ENCODE measurements around the gene ABCD4.

ABCD4 gene

GRCh38 chr14:74259513-74259912 lies 43.2 kb downstream of the ABCD4 start:
- DNase-seq (ENCODE audit: low read depth): no peak

GRCh38 chr14:74258764-74259035 lies 44.0 kb downstream of the ABCD4 start:
- DNase-seq (ENCODE audit: low read depth): no peak

DNA sequence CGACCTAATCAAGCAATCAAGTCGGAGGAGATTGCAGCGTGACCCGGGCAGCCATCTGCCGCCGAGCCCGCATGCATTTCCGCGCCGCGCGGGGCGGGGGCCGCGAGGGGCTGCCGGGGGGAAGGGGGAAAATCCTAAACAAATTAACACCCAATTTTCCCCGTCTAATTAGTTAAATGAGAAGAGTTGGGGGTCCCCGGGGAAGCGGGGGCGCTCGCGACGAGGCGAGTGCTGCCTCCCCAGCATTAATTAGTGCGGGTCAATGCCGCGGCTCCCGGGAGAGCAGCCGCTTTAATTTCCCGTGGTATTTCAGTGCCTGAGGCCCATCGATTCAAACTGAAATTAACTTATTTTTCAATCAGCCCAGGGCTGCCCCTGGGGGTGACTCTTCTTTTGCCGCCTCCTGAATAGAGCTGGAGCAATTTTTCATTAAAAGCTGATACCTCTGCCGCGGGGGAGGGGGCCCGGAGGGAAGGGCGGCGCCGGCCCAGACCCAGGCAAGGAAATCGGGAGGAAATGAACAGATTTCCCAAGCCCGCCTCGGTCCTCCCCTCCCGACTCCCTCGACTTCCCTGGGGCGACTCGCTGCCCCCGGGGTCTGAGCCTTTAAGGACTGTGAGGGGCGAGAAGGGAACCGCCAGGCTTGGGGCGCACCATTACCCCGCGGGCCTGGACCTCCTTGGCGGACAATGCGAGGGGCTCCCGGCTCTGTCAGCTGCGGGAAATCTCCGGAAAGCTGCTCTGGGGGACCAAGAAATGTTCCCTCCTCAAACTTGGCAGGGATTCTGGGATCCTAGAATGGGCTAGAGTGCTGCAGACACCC lies 44.6 kb downstream of the ABCD4 start:
- DNase-seq (ENCODE audit: low read depth): no peak

DNA sequence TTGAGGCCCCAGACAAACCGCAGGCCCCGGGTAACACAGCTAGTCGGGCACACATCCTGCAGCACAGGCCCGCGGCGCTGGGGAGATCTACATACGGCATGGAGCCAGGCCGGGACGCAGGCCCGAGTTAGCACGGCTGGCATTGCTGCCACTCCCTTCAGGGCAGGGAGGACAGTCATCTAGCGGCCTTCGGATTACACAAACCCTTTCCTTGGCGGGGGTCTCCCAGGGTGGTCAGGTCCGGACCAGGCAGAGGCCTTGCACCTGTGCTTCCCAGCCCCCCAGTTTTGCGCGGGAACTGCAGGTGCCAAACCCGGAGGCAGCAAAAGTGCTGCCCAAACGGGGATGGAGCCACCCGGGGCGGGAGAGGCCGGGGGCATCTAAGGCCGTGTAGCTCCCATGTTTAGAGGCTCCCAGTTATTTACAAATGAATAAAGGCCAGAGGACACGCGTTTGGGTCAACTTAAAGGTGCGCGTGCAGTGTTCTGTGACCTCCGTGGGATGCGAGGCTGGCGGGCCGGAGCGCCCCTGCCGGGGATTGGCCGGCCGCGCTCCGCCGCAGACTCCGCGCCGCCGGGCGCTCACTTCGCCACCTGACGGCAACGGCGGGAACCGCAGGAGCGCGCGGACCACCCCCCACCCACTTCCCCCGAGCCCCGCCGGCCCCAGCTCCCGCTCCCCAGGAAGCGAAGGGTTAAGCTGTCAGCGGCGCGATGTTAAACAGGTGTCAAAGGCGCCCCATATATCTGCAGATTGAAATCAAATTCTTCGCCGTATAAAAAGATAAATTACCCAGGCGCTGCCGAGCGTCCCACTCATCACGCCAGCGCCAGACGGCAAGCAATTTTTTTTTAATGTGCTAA lies 45.4 kb downstream of the ABCD4 start:
- no peak for DNase-seq (ENCODE audit: low read depth)

GRCh38 chr14:74255281-74255680 lies 47.5 kb downstream of the ABCD4 start:
- no peak for DNase-seq (ENCODE audit: low read depth)

GRCh38 chr14:74249433-74250375 lies 53.0 kb downstream of the ABCD4 start:
- no peak for DNase-seq (ENCODE audit: low read depth)

DNA sequence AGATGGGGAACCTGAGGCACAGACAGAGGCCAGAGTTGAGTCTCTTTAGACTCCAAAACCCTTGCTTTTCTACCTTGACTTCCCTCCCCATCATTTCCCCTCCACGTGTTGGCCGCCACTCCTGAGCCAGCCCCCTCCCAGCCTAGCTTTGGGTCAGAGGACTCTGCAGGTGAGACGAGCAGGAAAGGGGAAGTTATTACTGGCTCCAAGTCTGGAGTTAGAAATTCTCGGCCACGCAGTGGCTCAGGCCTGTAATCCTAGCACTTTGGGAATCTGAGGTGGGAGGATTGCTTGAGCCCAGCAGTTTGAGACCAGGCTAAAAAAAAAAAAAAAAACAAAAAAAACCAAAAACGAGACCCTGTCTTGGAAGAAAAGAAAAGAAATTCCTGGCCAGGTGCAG lies 54.7 kb downstream of the ABCD4 start:
- no peak for DNase-seq (ENCODE audit: low read depth)

DNA sequence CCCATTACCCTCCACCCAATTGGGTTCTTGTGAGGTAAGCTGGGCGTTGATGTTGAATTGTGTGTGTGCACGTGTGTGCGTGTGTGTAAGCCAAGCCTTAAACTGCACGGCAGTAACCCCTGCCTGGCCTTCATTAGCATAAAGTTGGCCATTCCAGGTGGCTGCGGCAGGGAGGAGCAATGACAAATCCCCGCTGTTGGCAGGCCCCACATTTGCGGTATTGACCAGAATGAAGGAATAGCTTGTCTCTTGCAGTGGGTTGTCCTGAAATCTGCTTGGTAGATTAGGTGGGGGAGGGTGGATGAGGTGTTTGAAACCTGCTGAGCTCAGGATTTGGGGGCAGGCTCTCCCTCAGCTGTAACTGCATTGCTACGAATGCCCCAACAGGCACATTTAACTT lies 56.2 kb downstream of the ABCD4 start:
- DNase-seq (ENCODE audit: low read depth): no peak

DNA sequence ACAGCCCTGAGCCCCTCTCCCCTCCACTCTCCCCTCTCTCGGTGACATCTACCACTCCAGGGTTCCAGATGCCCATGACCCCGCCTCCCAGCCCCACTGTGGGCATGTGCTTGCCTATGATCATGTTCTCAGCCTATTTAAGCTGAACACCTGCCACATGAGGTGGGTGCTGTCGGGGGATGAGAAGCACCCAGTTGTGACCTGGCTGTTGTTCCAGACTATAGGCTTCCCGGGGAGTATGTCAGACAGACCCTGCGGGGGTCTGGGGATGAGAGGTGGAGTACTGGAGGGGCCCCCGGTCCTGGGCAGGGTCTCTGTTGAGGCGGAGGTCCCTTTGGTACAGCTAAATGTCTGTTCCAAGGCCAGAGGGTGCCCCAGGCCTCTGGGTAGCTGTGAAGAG lies 57.4 kb downstream of the ABCD4 start:
- DNase-seq (ENCODE audit: low read depth): no peak

GRCh38 chr14:74244115-74244514 lies 58.6 kb downstream of the ABCD4 start:
- no peak for DNase-seq (ENCODE audit: low read depth)

GRCh38 chr14:74243051-74243450 lies 59.7 kb downstream of the ABCD4 start:
- no peak for DNase-seq (ENCODE audit: low read depth)

DNA sequence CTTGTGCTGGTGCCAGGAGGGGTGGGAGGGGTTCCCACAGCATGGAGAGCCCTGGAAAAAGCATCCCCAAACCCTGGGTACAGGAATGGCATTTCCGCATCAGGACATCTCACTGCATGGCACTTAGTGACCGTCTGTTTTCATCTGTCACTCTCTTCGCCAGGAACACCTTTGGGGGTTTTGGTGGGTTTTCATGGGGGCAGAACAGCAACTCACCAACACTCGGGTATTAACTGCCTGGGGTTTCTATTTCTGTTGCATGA lies 60.0 kb downstream of the ABCD4 start:
- no peak for DNase-seq (ENCODE audit: low read depth)

DNA sequence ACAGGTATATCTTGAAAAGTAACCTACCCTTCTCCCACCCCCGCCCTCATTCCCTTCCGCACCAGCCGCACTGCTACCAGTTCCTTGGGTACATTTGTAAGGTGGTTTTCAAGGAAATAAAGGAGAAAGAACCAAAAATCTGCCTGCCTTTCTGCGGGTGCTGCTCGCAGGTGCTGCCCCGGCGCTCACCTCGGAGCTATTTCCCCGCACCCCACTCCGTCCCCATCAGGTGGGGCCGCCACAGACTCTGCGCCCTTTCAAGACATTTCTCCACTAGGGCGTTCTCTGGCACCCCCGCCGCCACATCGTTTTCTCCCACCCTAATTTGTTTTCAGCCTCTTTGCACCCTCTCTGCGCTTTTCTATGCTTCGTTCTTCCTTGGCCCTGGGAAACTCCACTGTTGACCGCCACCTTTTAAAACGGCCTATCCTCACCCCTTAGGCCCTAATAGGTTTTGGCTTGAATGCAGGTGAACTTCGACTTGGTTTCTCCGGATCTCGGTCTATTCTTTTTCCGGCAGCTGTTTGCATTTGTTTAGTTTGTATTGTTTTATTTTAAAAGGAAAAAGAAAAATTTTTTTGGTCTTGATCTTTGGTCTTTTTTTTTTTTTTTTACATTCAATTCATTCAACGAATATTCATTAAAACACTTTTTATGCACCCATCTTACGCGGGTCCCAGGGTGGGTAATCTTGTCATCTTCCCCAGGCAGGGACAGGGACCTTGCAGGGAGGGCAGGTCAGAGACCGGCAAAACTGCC lies 60.5 kb downstream of the ABCD4 start:
- DNase-seq (ENCODE audit: low read depth): no peak

DNA sequence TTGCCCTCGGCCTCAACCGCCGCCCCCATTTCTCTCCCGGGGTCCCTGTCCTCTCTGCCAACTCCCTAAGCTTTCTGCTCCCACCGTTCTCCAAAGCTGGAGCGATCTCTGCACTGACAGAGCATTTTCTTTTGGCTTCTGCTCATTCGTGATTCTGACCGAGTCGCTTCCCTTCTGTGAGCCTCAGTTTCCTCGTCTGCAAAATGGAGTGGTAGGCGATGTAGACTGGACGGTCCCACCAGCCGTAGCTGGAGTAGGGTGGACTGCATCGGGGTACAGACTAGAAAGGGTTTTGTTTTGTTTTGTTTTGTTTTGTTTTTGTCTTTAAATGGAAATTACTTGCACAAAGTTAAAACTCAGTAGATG lies 61.1 kb downstream of the ABCD4 start:
- no peak for DNase-seq (ENCODE audit: low read depth)

DNA sequence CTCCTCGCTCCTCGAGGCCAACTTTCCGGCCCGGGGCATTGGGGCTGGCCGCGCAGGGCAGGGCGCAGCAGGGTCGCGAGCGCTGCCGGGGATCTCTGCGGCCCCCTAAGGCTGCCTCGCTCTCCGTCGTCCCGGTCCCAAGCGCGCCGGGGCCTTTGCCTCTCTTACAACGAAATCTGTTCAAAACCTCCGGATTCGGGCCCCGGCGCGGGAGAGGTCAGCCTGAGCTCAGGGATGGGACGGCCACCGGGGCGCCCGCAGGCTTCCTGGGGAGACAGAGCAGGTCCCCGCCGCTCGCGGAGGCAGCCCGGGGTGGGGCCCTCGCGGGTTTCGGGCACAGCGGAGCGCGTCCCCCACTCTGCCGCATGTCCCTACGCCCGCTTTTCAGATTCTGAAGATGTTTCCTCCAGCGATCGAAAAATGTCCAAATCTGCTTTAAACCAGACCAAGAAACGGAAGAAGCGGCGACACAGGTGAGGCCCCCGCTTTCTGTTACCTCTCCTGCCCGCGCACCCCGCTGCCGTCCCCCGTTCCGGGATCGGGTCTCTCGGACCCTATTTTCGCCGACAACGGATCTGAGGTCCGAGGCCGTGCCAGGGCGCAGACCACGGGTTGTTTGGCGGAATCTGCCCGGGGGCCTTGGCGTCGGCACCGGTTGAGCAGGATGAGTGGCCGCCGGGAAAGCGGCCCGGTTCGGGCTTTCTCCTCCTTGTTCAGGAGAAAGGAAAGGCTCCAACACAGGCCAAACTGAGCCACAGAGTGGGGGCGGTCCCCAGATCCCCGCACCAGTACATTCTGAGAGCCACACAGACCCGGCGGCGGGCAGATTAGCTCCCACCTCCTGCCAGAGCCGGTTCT lies 61.7 kb downstream of the ABCD4 start:
- no peak for DNase-seq (ENCODE audit: low read depth)

DNA sequence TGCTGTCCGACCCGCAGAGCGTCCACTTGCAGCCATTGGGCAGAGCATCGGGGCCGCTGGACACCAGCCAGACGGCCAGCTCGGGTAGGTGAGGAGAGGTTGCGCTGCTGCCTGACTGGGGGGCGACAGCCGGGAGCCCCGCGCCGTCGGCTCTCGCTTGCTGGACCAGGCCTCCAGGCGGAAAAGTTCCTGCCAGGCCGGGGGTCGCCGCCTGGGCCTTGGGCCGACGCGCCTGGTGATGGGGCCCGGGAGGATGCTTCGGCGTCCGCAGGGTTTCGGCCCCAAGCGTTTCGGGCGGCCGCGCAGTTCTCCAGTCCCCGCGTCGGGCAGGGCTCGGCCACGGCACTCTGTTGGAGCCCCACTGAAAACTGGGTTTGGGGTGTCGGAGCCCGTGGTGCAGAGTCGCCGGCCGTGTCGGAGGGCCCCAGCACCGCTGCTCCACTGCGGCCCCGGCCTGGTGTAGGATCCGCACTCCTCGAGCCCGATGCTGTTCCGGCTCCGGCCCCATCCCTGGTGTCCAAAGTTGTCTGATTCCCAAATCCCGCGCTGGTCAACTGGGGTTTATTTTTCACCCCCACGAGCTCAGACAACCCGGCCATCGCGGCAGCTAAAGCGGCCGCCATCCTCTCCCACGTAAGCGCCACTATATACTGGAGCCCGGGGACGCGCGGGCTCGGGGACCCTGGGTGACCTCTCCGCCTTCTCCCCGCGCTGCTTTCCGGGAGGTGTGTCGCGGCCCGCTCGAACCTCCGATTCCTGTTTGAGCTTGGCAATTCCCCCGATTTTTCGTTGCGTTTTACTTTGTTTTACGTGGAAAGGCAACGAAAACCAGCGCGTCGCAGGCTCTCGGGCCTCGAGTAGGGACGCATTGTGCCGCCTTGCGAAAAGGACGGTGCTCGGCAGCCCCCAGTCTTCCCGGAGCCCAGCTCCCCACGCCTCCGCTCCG lies 62.6 kb downstream of the ABCD4 start:
- no peak for DNase-seq (ENCODE audit: low read depth)

GRCh38 chr14:74238974-74239847 lies 63.5 kb downstream of the ABCD4 start, which contains the start of gene VSX2:
VSX2 (plus strand) TSS chr14:74239449; CDS start chr14:74239562, 113 bp downstream.
- no peak for DNase-seq (ENCODE audit: low read depth)

DNA sequence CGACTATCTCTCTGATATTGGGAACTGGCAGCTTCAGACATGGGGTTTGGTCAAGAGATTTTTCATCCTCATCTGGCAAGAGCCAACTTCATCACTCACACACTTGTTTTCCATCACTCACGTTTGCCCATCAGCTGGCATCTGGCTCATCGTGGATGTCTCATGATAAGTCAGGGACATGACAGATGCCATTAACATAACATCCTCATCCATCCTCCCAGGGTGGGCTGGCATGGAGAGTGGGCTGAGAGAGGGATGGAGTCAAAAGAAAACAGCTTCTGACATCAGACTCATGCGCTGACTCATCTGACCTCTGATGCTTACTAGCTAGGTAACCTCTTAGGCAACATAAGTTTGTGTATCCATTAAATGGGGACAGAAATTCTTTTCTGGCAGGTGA lies 65.3 kb downstream of the ABCD4 start:
- DNase-seq (ENCODE audit: low read depth): no peak
